HG02798 (cell line): ENCODE results near the gene RASGRF1.

ENCODE experiments used
- ATAC-seq: cut with Tn5 transposase; IDR thresholded peaks from one replicate; pipeline ENCODE4 v1.9.1; 2021; ENCODE audit warnings: mild to moderate bottlenecking; ENCODE audit not compliant: unreplicated experiment, poor library complexity

The RASGRF1 gene

DNA sequence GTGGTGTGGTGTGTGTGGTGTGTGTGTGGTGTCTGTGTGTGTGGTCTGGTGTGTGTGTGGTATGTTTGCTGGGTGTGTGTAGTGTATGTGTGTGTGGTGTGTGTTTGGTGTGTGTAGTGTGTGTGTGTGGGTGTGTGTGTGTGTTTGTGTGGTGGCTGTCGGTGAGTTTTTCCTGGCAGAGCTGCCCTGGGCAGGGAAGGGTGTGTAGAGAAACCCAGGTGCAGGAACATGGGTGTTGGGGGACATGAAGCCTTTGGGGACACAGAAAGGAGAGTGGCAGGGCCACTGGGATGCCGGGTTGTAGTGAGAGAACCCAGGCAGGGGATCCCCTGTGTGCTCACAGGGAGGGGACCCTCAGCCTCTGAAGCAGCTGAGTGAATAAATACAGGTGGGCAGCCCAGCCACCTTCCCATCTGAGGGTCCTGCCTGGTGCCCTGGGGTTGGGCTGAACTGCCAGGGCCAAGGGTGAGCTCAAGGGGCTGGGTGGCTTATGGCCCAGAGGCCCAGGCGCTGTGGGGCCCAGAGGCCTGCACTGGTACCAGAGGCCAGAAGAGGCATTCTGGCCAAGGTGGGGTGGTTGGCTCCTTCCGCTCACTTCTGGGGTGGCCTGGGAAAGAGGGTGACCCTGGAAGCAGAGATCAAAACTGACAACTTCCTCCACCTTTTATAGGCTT lies 97.2 kb downstream of the RASGRF1 start:
- no peak for ATAC-seq

GRCh38 chr15:78992416-78993256 lies 97.9 kb downstream of the RASGRF1 start:
- no peak for ATAC-seq

- ATAC-seq: no peak
These were observed 98.7 kb downstream of the RASGRF1 start for GRCh38 chr15:78991879-78992278.

DNA sequence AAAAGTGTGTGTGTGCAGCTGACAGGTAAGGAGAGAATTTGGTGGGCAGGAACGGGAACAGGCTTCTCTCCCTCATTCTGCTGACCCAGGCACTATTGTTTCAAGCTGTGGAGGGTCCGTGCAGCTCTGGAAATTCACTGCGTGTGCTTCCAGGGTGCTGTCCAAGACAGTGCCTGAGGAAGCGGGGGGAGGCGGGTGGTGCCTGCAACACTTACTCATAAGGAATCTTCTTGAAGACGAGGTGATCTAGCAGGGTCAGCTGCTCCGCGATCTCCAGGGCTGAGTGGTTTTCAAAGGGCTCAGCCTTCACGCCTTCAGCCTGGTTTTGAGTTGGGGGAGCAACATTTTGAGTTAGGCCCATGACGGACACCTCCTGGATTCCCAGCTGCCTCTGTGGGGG lies 99.1 kb downstream of the RASGRF1 start:
- no peak for ATAC-seq

DNA sequence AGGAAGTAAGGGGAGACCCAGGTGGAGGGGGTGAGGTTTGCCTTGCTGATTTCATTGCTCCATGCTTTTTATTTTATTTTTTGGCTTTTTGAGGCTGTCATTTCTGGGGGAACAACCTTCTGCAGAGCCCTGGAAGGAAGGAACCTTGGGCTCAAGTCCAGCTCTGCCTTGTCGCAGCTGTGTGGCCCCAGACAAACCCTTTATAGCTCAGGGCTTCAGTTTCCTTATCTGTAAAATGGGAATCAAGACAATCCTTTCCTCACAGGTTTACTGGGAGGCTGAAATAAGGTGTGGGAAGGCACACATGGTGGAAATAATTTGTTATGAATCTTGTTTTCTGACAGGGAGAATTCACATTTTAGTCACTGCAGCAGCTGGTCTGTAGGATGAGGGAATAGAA lies 100.3 kb downstream of the RASGRF1 start:
- no peak for ATAC-seq

- no peak for ATAC-seq
These were observed 100.8 kb downstream of the RASGRF1 start for GRCh38 chr15:78989701-78990240.

- ATAC-seq: peak; percentile 75
These were observed 102.1 kb downstream of the RASGRF1 start for GRCh38 chr15:78988361-78988911.

DNA sequence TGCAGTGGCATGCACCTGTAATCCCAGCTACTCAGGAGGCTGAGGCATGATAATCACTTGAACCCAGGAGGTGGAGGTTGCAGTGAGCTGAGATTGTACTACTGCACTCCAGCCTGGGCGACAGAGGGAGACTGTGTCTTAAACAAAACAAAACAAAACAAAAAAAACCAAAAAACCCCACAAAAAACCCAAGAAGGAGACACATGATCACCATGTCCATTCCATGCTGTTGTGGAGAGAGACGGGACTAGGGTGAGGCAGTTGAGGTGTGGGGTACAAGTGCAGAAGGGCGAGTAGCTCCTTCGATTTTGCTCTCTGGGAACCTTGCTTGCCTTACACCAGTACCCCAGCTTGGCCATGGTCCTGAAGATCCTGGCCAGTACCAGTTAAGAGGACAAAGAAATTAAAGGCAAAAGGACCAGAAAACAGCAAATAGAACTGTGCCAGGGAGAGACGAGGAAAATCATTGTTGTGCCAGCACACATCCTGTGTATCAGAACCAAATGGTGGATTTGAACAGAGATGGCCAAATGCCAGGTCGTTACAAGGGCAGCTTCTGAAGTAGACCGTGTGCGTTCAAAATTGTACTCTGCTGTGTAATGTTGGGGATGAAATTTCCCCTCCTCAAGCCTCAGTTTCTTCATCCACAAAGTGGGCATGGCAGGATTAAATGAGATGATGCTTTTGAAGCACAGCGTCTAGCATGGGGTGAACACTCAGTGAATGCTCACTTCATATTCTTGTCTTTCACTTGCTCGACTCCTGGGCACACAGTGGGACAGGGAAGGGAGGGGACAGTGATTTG lies 102.8 kb downstream of the RASGRF1 start:
- no peak for ATAC-seq

GRCh38 chr15:78985859-78986475 lies 104.6 kb downstream of the RASGRF1 start:
- no peak for ATAC-seq

GRCh38 chr15:78984041-78984440 lies 106.5 kb downstream of the RASGRF1 start:
- ATAC-seq: no peak

DNA sequence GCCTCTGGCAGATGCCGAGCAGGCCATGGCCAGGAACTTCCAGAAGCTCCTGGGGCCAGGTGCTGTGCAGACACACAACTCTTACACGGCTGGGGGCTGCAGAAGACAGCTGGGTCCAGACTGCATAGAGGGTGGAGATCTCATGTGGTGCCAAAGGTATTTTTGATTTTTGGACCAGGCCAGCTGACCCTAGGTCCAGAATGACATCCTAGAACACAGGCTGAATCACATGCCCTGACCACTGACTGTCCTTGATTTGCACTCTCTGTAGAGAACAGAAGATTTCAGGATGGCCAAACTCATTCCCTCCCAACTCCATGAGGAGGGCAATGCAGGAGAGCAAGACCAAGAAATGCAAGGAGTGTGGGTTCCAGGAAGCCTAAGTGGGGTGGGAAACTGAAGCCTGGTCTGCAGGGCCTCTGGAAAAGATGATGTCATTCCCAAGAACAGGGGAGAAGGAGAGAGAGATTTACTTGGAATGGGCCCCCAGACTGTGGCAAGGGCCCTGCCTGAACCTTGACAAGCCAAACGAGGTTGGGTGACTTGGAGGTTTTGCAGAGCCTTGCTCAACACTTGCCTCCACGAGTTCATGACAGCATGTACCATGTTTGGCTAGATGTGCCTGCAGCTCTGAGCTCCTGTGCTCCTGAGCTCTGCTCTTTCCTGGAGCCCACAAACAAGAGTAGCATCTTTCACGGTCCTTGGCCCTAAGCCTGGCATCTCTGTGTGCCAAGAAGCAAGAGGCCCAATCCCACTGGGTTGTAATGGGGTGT lies 107.2 kb downstream of the RASGRF1 start:
- no peak for ATAC-seq

DNA sequence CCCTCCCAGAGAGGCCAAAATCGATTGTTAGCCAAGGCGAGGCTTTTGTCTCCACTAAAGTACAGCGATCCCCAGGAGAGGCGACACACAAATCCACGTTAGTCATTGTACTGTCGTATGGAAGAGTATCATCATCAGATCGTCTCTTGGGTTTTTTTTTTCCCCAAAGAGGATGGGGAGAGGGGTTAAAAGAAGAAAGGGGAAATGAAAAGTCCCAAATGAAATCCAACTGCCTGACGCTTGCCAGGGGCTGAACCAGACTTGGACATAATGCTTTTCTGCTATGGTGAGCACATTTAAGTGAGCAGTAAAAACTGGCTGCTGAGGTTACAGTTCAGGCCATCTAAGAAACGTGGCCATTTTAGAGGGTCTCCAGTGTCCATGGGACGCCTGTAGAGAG lies 107.8 kb downstream of the RASGRF1 start:
- ATAC-seq: no peak

DNA sequence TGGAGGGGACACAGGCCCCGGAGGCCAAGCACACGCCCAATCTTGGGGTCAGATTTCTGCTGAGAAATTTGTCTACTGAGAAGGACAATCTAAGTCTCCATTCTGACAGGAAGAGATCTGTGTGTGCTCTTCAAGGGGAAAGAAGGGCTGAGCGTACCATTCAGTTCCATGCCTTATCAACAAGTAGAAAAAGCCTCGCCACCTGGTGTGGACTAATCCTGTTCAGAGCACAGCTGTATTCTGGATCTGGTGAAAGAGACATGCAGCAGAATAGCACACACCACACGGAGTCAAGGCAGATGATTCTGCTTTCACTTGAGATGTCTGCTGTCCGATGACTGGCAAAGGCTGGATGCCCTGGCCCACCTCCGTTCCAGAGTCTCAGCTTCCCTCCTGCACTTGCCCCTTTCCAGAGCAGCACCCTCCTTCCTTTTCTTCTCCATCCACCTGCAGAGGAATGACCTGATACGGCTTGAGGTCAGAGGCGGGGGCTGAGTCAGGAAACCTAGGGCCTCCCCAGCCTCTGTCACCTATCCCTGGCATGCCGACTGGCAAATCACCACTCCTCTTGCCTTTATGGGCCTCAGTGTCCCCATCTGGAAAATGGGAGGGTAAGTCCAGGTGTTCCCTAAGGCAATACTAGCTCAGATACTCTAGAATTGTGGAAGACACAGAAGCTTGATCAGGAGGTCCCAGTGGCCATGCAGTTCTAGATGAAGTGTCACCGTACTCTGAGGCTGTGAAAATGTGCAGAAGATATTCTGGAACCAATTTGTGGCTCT lies 108.9 kb downstream of the RASGRF1 start:
- no peak for ATAC-seq

DNA sequence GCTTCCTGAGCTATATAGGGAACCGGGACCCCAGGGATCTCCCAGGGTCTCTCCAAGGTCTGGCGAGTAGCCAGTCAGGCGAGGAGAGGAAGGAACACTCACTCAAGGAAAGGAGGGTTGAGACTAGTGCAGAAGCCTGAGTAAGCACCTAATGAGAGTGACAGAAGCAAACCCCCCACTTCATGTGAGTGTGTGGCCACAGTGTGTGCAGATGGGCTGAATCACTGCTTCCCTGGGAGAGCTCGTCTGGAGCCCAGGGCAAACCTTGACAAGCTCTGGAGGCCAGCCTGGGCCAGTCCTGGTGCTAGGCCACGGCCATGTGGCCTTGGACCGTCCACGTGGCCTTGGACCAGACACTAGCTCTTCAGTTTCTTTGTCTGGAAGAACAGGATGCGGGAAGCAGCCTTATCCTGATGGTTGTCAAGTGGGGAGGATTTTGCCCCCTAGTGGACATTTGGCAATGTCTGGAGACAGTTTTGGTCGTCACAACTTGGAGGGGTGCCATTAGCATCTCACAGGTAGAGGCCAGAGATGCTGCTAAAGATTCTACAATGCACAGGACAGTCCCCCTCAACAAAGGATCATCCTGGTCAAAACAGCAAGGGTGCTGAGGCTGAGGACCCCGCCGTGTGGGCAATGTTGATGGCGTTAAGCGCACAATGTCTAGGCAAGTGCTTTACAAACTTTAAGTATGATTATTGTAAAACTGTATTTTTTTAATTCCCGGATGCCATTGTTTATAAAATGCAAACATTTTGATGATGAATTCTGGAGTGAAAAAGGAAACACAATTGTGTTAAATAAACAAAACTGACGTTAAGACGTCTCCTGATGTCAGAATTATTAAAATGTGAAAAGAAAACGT lies 110.9 kb downstream of the RASGRF1 start:
- no peak for ATAC-seq

DNA sequence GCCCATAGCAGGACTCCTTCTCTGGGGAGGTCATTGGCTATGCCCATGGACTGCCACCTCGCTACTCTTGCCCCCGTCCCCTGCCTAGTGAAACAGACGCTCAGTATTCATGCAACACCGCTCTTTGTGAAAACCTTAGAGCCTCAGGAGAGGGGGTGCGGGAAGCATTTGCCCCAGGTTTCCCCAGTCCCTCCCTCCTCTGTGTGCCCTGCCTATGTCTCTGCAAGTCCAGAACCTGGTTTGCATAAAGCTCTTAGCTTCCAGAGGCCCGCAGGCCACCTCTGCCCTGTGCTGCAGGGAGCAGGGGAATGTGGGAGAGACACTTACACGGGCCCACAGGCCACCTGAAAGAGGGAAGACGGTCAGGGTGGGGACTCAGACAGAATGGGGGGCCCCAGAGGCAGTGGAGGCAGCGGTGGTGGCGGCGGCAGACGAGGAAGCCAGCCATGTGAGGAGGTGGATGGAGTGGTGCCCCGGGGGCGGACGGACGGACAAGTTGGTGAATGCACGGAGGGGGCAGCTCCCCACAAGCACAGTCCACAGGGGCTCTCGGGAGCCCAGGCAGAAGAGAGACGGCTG lies 111.9 kb downstream of the RASGRF1 start:
- ATAC-seq: no peak

- ATAC-seq: peak; percentile 25
These were observed 112.8 kb downstream of the RASGRF1 start for GRCh38 chr15:78977591-78978347.
